AG04450 (cell line): Measurements from ENCODE around the gene NOTCH1. TPM values are rescaled to one million over a fixed set of nuclear protein-coding genes. Genes with fewer than 3 reads are reported as not detected.

ENCODE experiments used
- CTCF ChIA-PET: fragments of 300-600, 350-600 bp; formaldehyde crosslinking; extraction: SDS; loops from one replicate; lab custom pipeline; 2022; ENCODE audit warnings: antibody characterized with exemption, inconsistent platforms; lab: Charles Lee
- POLR2A ChIA-PET: fragments of 350-600 bp; formaldehyde crosslinking; extraction: SDS; loops from one replicate; lab custom pipeline; 2021; ENCODE audit warnings: antibody characterized with exemption, inconsistent platforms; lab: Yijun Ruan, JAX
- DNase-seq: peaks from one replicate; pipeline ENCODE4 v3.0.0-alpha.2; 2011; ENCODE audit warnings: low read depth, low spot score
- H3K27ac ChIP-seq: one replicate; pipeline ENCODE4 v1.5.1; 2012; ENCODE audit warnings: low read depth, low read length, control low read depth
- H3K27me3 ChIP-seq: one replicate; pipeline ENCODE4 v1.6.0; 2012; ENCODE audit warnings: low read length; ENCODE audit not compliant: control insufficient read depth, insufficient read depth
- H3K4me3 ChIP-seq: 2 replicates; pipeline ENCODE4 v1.5.1; 2011; ENCODE audit warnings: mild to moderate bottlenecking, low read depth, low read length, control low read depth
- H3K9me3 ChIP-seq: 2 replicates; pipeline ENCODE4 v1.5.1; 2012; ENCODE audit warnings: low read length; ENCODE audit not compliant: control insufficient read depth, insufficient read depth
- polyA plus RNA-seq: library from polyadenylated mRNA; depleted of rRNA; stranded (reverse); fragments of >200 nt; gene quantifications from 2 replicates; pipeline ENCODE4 v1.2.3, GENCODE V29; 2011
- TF ChIP-seq, protein P1 (sequence below): IDR thresholded peaks from 2 replicates; pipeline ENCODE4 v1.5.1; 2011; ENCODE audit warnings: low read depth, low read length, control low read depth, inconsistent platforms

The NOTCH1 gene
- polyA plus RNA-seq, 1 experiment: 0.89 TPM

GRCh38 chr9:136590821-136591752 is 45.2 kb upstream of the NOTCH1 start:
- ChIA-PET POLR2A (no interaction called here), CTCF (no interaction called here)
- TF ChIP-seq, protein P1, sequence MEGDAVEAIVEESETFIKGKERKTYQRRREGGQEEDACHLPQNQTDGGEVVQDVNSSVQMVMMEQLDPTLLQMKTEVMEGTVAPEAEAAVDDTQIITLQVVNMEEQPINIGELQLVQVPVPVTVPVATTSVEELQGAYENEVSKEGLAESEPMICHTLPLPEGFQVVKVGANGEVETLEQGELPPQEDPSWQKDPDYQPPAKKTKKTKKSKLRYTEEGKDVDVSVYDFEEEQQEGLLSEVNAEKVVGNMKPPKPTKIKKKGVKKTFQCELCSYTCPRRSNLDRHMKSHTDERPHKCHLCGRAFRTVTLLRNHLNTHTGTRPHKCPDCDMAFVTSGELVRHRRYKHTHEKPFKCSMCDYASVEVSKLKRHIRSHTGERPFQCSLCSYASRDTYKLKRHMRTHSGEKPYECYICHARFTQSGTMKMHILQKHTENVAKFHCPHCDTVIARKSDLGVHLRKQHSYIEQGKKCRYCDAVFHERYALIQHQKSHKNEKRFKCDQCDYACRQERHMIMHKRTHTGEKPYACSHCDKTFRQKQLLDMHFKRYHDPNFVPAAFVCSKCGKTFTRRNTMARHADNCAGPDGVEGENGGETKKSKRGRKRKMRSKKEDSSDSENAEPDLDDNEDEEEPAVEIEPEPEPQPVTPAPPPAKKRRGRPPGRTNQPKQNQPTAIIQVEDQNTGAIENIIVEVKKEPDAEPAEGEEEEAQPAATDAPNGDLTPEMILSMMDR: no peak
- H3K4me3 ChIP-seq: no peak overlapping the region
- H3K27me3 ChIP-seq: peaks cover 21% of the 10 kb centered on the region
- no peak for DNase-seq
- no peaks in the 10 kb centered on the region; the same call in 1 of the 2 replicates for H3K9me3 ChIP-seq
- no peak overlapping the region for H3K27ac ChIP-seq

DNA sequence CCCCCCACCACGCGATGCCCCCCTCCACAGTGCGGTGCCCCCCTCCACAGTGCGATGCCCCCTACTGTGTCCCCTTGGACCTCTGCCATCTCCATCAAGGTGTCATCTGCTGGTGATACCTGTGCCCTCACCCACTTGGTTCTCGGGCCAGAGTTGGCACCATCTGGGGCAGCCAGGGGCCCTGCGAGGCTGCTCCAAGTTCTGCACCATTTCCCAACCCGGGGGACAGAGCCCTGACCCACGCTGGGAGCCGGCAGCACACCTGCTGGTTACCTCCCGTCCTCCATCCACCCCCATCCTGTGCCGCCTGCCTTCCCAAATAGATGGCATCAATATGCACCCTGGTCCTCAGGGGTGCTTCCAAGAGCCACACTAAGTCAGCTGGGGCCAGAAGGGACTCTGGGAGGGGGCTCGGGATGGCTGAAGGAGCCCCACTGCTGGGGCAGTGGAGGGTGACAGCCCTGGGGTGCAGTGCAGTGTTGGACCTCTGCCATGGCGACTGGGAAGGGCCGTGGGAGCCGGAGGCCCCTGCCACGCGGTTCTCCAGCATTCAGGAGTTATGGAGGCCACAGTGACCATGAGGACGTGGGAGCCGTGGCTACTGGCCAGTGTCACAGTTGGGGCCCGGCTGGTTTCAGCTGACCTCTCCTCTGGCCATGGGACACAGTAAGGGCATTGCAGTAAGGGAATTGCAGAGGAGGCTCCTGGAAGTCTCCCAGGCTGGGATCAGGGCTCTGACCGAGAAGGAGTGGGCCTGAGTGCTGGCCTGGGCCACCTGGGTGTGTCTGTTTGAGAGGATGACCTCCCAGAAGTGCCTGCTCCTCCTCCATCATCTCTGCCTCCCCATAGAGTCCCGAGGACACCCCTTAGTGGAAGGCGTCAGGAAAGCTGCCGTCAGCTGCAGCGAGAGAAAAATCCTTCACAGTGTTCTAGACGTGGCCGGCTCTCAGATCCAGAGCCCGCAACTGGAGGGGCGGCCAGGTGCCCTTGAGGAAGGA is 44.2 kb upstream of the NOTCH1 start:
- CTCF ChIA-PET: no interaction called here

DNA sequence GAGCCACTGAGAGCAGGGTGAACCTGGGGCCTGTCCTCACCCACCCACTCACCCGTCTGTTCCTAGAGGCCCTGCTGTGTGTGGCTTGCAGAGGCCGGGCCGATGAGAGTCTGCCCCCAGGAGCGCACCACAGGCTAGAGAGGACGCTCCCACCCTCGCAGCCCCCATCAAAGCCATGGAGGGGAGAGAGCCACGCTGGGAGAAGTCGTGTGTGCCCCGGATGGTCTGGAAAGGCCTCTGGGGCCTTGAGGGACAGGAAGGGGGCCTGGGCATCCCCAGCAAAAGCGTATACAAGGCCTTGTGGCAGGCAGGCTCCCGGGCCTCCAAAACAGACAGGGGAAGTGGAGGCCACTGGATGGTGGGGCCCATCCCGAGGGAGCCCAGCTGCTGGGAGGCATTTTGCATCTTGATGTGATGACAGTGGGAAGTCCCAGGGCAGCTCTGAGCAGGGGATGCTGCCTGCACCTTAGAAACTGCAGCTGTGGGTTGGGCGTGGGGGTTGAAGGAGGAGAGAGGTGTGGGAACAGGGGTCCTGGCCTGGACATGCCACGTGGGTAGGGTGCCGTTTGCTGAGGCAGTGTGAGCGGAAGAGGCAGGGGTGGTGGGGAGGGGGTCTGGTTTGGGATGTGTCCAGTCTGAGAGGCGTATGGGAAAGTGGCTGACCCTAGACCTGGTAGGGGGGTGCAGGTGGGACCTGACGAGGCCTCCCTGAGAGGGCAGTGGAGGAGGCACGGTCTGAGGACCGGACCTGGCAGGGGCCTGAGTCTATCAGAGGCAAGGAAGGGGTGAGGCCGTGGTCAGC is 43.0 kb upstream of the NOTCH1 start:
- Histone ChIP-seq H3K4me3 (no peak overlapping the region), H3K27ac (no peak overlapping the region), H3K27me3 (peaks cover 8% of the 10 kb centered on the region), H3K9me3 (no peaks in the 10 kb centered on the region)
- no peak for DNase-seq
- TF ChIP-seq, protein P1: no peak
- CTCF ChIA-PET: no interaction called here
- POLR2A ChIA-PET: interaction anchor here (0.6 kb wide), 1 partner anchor 32 kb away, joined by 3 read pairs; no protein-coding TSS in a partner anchor

More for the DNA sequence above, 44.2 kb upstream of the NOTCH1 start:
- TF ChIP-seq, protein P1: no peak
- Histone ChIP-seq H3K4me3 (no peak overlapping the region), H3K9me3 (no peaks in the 10 kb centered on the region; the same call in 1 of the 2 replicates), H3K27me3 (peaks cover 13% of the 10 kb centered on the region), H3K27ac (no peak overlapping the region)
- DNase-seq: no peak
- POLR2A ChIA-PET: interaction anchor here (0.6 kb wide), 1 partner anchor 96 kb away, joined by 3 read pairs; no protein-coding TSS in a partner anchor

DNA sequence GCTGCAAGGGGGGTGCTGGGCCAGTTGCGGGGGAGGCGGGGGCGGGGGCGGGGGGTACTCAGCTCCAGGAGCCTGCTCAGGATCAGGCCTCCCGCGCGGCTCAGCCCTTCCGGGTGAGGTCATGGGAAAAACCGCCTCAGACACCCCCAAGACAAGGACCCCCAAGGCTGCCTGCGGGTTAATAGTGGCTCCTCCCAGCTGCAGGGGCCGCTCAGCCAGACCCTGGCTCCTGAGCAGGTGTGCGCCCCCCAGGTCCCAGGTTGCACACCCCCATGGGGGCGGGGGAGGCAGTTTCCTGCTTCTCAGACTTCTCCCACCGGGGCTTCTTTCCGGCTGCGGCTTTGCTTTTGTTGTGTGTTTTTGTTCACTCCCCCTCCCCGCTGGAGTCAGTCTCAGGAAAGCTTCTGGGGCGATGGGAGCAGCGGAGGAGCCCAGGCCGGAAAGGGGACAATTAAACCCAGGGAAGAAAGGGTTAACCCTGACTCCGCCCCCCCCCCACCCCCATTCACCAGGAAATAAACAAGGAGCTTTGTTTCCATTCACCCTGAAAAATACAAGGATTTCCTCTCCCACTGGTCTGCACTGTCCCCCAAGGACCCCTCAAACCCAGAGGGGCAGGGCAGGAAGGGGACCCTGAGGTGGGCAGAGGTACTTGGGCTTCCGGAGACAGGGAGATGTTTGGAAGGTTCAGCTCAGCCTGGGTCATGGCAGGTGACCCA is 42.3 kb upstream of the NOTCH1 start:
- H3K27ac ChIP-seq: no peak overlapping the region
- no peak overlapping the region for H3K4me3 ChIP-seq
- TF ChIP-seq, protein P1: no peak
- H3K27me3 ChIP-seq: peaks cover 10% of the 10 kb centered on the region
- no peaks in the 10 kb centered on the region; the same call in 1 of the 2 replicates for H3K9me3 ChIP-seq
- no peak for DNase-seq
- POLR2A ChIA-PET: interaction anchor here (0.6 kb wide), 2 partner anchors 32 to 275 kb away, joined by 3 read pairs; no protein-coding TSS in a partner anchor
- CTCF ChIA-PET: no interaction called here
